ENCODE results near the gene IL7R. TPM values are rescaled to one million over a fixed set of nuclear protein-coding genes. Genes with fewer than 3 reads are reported as not detected.

The IL7R gene
- total and polyA plus RNA-seq, 2 of the 13 experiments (the other 11 are each of a cell fraction or from before 2014, with no cell fraction given), result not detected

DNA sequence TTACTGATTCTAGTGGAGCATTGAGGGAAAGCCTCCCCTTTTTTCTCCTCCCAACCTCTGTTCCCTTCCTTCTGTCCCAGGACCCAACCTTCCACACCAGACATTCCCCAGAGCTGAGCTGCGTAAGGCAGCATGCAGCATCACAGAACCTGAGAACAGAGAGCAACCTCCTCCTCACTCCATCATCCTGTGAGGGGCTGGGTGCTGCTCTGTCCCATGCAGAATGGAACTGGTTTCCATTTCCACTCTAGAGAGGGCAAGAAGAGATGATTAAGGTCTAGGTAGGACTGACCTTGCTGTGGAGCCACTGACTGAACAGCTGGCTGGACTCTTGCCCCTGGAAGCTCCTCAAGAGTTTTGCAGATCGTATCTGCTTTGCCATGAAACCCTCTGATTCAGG lies 30.1 kb upstream of the IL7R start (continued):
- TF ChIP-seq MATR3 (CRISPR knock-in tag; IDR thresholded peaks at IDR 0.05) (no peak), ZNF768 (CRISPR knock-in tag; IDR thresholded peaks at IDR 0.05) (no peak), MAFG (CRISPR knock-in tag; IDR thresholded peaks at IDR 0.05) (no peak)

DNA sequence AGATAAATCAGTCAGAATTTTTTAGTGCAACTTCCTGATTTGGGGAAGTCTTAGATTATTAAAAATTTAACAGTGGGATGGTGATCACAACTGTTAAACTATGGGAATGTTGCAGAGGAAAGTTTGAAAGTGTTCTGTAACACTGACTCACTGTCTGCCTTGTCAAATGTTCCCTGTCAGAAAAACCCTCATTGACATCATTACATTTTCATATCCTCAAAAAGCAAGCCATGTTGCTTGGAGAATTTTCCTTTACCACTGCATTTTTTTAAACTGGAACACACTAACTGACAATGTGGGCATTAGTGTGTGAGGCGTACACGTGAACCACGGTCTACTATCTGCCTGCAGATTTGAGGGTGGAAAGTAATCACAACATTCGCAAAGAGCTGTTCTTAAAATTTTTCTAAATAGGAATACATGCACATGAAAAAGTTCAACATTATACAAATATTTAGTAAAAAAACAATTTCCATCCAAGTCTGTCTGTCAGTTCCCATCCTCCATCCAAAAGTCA lies 28.6 kb upstream of the IL7R start:
- no peak for DNase-seq (ENCODE audit: low spot score)
- no peak for ATAC-seq
- CTCF ChIA-PET (ENCODE audit: low intra/inter-chr PET ratio, low total read pairs), result no interaction called here
- Histone ChIP-seq H3K27ac (ENCODE audit: extremely low read length, insufficient read depth, low read length) (no peak overlapping the region), H3K4me2 (ENCODE audit: low read depth, low read length) (no peak overlapping the region), H3K9ac (ENCODE audit: insufficient read depth, low read depth, low read length) (no peak overlapping the region), H3K36me3 (replicated peaks in 1 of 2; ENCODE audit: control insufficient read depth in 1 of 2, insufficient read depth in 2 of 2, low read length in 2 of 2) (no peaks in the 10 kb centered on the region), H3K27me3 (ENCODE audit: control insufficient read depth in 1 of 2, insufficient read depth in 2 of 2, low read length in 2 of 2) (peaks cover 0 to 3% of the 10 kb centered on the region in 2 experiments; a peak in 2 of 5 replicates), H3K79me2 (ENCODE audit: insufficient read depth, low read length) (no peaks in the 10 kb centered on the region), H2AFZ (ENCODE audit: low read length) (no peak overlapping the region), H3K4me1 (ENCODE audit: insufficient read depth, low read length) (no peaks in the 10 kb centered on the region), H4K20me1 (ENCODE audit: insufficient read depth, low read length) (no peaks in the 10 kb centered on the region), H3K4me3 (replicated peaks in 1 of 3; ENCODE audit: insufficient read depth in 1 of 3, low read depth in 2 of 3, low read length in 3 of 3) (no peak overlapping the region), H3K9me3 (ENCODE audit: low read length) (no peaks in the 10 kb centered on the region)
- TF ChIP-seq SP140L (CRISPR knock-in tag; IDR thresholded peaks at IDR 0.05; ENCODE audit: borderline replicate concordance) (no peak), TMF1 (CRISPR knock-in tag; IDR thresholded peaks at IDR 0.05; ENCODE audit: low read depth) (no peak), NBN (conservative IDR thresholded peaks at IDR 0.05) (no peak), ZNF12 (CRISPR knock-in tag; IDR thresholded peaks at IDR 0.05) (no peak), GLI4 (CRISPR knock-in tag; IDR thresholded peaks at IDR 0.05; ENCODE audit: borderline replicate concordance) (no peak)
- TF ChIP-seq, protein P1, sequence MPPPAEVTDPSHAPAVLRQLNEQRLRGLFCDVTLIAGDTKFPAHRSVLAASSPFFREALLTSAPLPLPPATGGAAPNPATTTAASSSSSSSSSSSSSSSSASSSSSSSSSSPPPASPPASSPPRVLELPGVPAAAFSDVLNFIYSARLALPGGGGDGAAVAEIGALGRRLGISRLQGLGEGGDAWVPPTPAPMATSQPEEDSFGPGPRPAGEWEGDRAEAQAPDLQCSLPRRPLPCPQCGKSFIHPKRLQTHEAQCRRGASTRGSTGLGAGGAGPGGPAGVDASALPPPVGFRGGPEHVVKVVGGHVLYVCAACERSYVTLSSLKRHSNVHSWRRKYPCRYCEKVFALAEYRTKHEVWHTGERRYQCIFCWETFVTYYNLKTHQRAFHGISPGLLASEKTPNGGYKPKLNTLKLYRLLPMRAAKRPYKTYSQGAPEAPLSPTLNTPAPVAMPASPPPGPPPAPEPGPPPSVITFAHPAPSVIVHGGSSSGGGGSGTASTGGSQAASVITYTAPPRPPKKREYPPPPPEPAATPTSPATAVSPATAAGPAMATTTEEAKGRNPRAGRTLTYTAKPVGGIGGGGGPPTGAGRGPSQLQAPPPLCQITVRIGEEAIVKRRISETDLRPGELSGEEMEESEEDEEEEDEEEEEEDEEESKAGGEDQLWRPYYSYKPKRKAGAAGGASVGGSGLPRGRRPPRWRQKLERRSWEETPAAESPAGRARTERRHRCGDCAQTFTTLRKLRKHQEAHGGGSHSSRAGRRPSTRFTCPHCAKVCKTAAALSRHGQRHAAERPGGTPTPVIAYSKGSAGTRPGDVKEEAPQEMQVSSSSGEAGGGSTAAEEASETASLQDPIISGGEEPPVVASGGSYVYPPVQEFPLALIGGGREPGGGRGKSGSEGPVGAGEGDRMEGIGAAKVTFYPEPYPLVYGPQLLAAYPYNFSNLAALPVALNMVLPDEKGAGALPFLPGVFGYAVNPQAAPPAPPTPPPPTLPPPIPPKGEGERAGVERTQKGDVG (CRISPR knock-in tag; IDR thresholded peaks at IDR 0.05; ENCODE audit: borderline replicate concordance), result no peak
- TF ChIP-seq, protein P2, sequence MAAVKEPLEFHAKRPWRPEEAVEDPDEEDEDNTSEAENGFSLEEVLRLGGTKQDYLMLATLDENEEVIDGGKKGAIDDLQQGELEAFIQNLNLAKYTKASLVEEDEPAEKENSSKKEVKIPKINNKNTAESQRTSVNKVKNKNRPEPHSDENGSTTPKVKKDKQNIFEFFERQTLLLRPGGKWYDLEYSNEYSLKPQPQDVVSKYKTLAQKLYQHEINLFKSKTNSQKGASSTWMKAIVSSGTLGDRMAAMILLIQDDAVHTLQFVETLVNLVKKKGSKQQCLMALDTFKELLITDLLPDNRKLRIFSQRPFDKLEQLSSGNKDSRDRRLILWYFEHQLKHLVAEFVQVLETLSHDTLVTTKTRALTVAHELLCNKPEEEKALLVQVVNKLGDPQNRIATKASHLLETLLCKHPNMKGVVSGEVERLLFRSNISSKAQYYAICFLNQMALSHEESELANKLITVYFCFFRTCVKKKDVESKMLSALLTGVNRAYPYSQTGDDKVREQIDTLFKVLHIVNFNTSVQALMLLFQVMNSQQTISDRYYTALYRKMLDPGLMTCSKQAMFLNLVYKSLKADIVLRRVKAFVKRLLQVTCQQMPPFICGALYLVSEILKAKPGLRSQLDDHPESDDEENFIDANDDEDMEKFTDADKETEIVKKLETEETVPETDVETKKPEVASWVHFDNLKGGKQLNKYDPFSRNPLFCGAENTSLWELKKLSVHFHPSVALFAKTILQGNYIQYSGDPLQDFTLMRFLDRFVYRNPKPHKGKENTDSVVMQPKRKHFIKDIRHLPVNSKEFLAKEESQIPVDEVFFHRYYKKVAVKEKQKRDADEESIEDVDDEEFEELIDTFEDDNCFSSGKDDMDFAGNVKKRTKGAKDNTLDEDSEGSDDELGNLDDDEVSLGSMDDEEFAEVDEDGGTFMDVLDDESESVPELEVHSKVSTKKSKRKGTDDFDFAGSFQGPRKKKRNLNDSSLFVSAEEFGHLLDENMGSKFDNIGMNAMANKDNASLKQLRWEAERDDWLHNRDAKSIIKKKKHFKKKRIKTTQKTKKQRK (IDR thresholded peaks at IDR 0.05; ENCODE audit: low read length), result no peak
- in situ Hi-C loops (cut with HindIII; ENCODE audit: extremely low pct_ligation_motif_present, low pct_unique_long_range_greater_than_20kb) (no loop called here), intact Hi-C loops (cut with micrococcal nuclease; ENCODE audit: unreplicated experiment) (no loop called here)
- FAIRE-seq, result no peak
- POLR2A ChIA-PET, result no interaction called here
- WGBS (ENCODE audit: low lambda C conversion rate), result 23% methylated on average over 4 of the region's 4 CpGs
- BruUV-seq (replicated peaks), result no TSS peak

Data from HepG2 (cell line).